GM23338 (cell line): ENCODE measurements around the gene OTC.

Experiments used
- CTCF ChIP-seq, 2 experiments: fragments of 200-600 bp in 1 of 2; sonication (generic) in 1 of 2; conservative IDR thresholded peaks; 2 replicates each; pipeline versions ENCODE4 v1.5.1 to v1.6.1; 2016 to 2017; ENCODE audit warnings: antibody characterized with exemption in 2 of 2, low read depth in 2 of 2, mild to moderate bottlenecking in 2 of 2, moderate library complexity in 1 of 2
- POLR2AphosphoS5 ChIP-seq: IDR thresholded peaks from 2 replicates; pipeline ENCODE4 v1.6.1; 2016; ENCODE audit warnings: antibody characterized with exemption, low read depth
- REST ChIP-seq: IDR thresholded peaks from one replicate; pipeline ENCODE4 v1.6.1; 2018; ENCODE audit warnings: antibody characterized with exemption; ENCODE audit not compliant: unreplicated experiment
- ZNF331 ChIP-seq: fragments of 250-450 bp; sonication (Bioruptor Pico); IDR thresholded peaks from 2 replicates; pipeline ENCODE4 v1.5.0; 2020; ENCODE audit warnings: low read depth, mild to moderate bottlenecking, moderate library complexity

GRCh38 chrX:38332505-38332904 lies 19.9 kb upstream of the OTC start:
- no peak for TF ChIP-seq CTCF (conservative IDR thresholded peaks at IDR 0.05; ENCODE audit: low read depth in 2 of 2)
- no peak for TF ChIP-seq REST
- TF ChIP-seq ZNF331 (CRISPR knock-in tag) = no peak
- no peak for TF ChIP-seq POLR2AphosphoS5
